HepG2 (cell line): ENCODE results near the gene COQ10B. TPM values are rescaled to one million over a fixed set of nuclear protein-coding genes. Genes with fewer than 3 reads are reported as not detected.

Experiments
- ATAC-seq: fragments of 200-7000 bp; cut with Tn5 transposase; 3 replicates; pipeline ENCODE4 v1.9.1; 2020; ENCODE audit warnings: mild to moderate bottlenecking, moderate library complexity
- BruUV-seq: library from RNA; stranded (reverse); fragments of 400-500 nt; replicated peaks from 2 replicates; lab custom pipeline; 2021; lab: Mats Ljungman, UMichigan
- CTCF ChIA-PET: fragments of 300-600 bp; formaldehyde crosslinking; extraction: SDS; loops from one replicate; lab custom pipeline; 2021; ENCODE audit warnings: low total read pairs, inconsistent platforms, low intra/inter-chr PET ratio; lab: Yijun Ruan, JAX
- POLR2A ChIA-PET: fragments of 350-600 bp; sonication (Branson Sonifier 250); formaldehyde crosslinking; loops from one replicate; lab custom pipeline; 2020; ENCODE audit warnings: antibody characterized with exemption, inconsistent platforms; lab: Yijun Ruan, JAX
- DNase-seq: peaks from one replicate; pipeline ENCODE4 v3.0.0-alpha.2; 2015; ENCODE audit warnings: low spot score
- FAIRE-seq: peaks from 3 replicates; lab custom pipeline; 2011; peaks lifted over from hg19 to GRCh38; lab: Jason Lieb, UNC
- H2AFZ ChIP-seq: one replicate; pipeline ENCODE4 v1.6.1; 2011; ENCODE audit warnings: low read length, inconsistent platforms
- H3K27ac ChIP-seq: fragments of 300-600 bp; 3 replicates; pipeline ENCODE4 v1.8.0; 2011; ENCODE audit warnings: mixed run types, mild to moderate bottlenecking, mixed read lengths, low read length, inconsistent platforms; ENCODE audit not compliant: insufficient read depth; ENCODE audit errors: extremely low read length
- H3K27me3 ChIP-seq, 2 experiments: fragments of 200-600 bp in 1 of 2; 2 replicates in 1 of 2; 3 replicates in 1 of 2; pipeline versions ENCODE4 v1.6.0 to v1.8.0; 2011; ENCODE audit warnings: low read length in 2 of 2, mild to moderate bottlenecking in 2 of 2, moderate library complexity in 2 of 2, inconsistent platforms in 1 of 2; ENCODE audit not compliant: insufficient read depth in 2 of 2, control insufficient read depth in 1 of 2
- H3K36me3 ChIP-seq, 2 experiments: fragments of 200-600 bp in 1 of 2; replicated peaks in 1 of 2; 2 replicates in 1 of 2; 3 replicates in 1 of 2; pipeline versions ENCODE4 v1.5.1 to v1.8.0; 2011; ENCODE audit warnings: low read length in 2 of 2, inconsistent platforms in 1 of 2; ENCODE audit not compliant: insufficient read depth in 2 of 2, control insufficient read depth in 1 of 2
- H3K4me1 ChIP-seq: 2 replicates; pipeline ENCODE4 v1.5.1; 2012; ENCODE audit warnings: low read length, inconsistent platforms; ENCODE audit not compliant: insufficient read depth
- H3K4me2 ChIP-seq: 2 replicates; pipeline ENCODE4 v1.6.0; 2011; ENCODE audit warnings: low read depth, low read length, inconsistent platforms
- H3K4me3 ChIP-seq, 3 experiments: fragments of 200-600 bp in 1 of 3; sonication (generic), shearing (Covaris generic) in 1 of 3; replicated peaks in 1 of 3; 2 replicates each; pipeline ENCODE4 v1.5.1; 2011 to 2016; ENCODE audit warnings: low read length in 3 of 3, inconsistent platforms in 2 of 3, low read depth in 2 of 3, mild to moderate bottlenecking in 2 of 3, control low read depth in 1 of 3, mixed read lengths in 1 of 3; ENCODE audit not compliant: insufficient read depth in 1 of 3
- H3K79me2 ChIP-seq: one replicate; pipeline ENCODE4 v1.6.1; 2011; ENCODE audit warnings: low read length, inconsistent platforms; ENCODE audit not compliant: insufficient read depth
- H3K9ac ChIP-seq: 2 replicates; pipeline ENCODE4 v1.6.0; 2011; ENCODE audit warnings: mild to moderate bottlenecking, low read depth, low read length, inconsistent platforms; ENCODE audit not compliant: insufficient read depth
- H3K9me3 ChIP-seq: 2 replicates; pipeline ENCODE4 v1.5.1; 2012; ENCODE audit warnings: mild to moderate bottlenecking, low read length
- H4K20me1 ChIP-seq: 2 replicates; pipeline ENCODE4 v1.6.0; 2011; ENCODE audit warnings: inconsistent platforms, mild to moderate bottlenecking, low read length, moderate library complexity; ENCODE audit not compliant: insufficient read depth
- ATM ChIP-seq: fragments of 450-650 bp; IDR thresholded peaks from 2 replicates; pipeline ENCODE4 v1.7.1; 2017; ENCODE audit warnings: mild to moderate bottlenecking, borderline replicate concordance
- FOSL1 ChIP-seq: sonication (generic); formaldehyde crosslinking; IDR thresholded peaks from 2 replicates; pipeline ENCODE4 v1.9.0; 2021; ENCODE audit warnings: missing genetic modification reagents, borderline replicate concordance
- HES4 ChIP-seq: sonication (generic); formaldehyde crosslinking; IDR thresholded peaks from 2 replicates; pipeline ENCODE4 v1.9.0; 2021; ENCODE audit warnings: mild to moderate bottlenecking, missing genetic modification reagents, borderline replicate concordance
- MED1 ChIP-seq: sonication (generic); formaldehyde crosslinking; IDR thresholded peaks from 2 replicates; pipeline ENCODE4 v1.4.0; 2020; ENCODE audit warnings: missing genetic modification reagents
- REXO4 ChIP-seq: sonication (generic); formaldehyde crosslinking; IDR thresholded peaks from 2 replicates; pipeline ENCODE4 v1.8.0; 2022; ENCODE audit warnings: missing genetic modification reagents, mild to moderate bottlenecking, borderline replicate concordance
- SIN3A ChIP-seq: IDR thresholded peaks from 2 replicates; pipeline ENCODE4 v1.6.1; 2011; ENCODE audit warnings: low read depth, mild to moderate bottlenecking, control low read depth, low read length, borderline replicate concordance
- TAF1 ChIP-seq: sonication (generic); formaldehyde crosslinking; IDR thresholded peaks from 2 replicates; pipeline ENCODE4 v1.4.0; 2020; ENCODE audit warnings: missing genetic modification reagents
- ZBTB1 ChIP-seq: sonication (generic); formaldehyde crosslinking; IDR thresholded peaks from 2 replicates; pipeline ENCODE4 v1.4.0; 2020; ENCODE audit warnings: missing genetic modification reagents, borderline replicate concordance
- ZFAT ChIP-seq: sonication (generic); formaldehyde crosslinking; conservative IDR thresholded peaks from 2 replicates; pipeline ENCODE4 v1.8.1; 2023; ENCODE audit warnings: missing genetic modification reagents, inconsistent platforms
- ZNF232 ChIP-seq: sonication (generic); formaldehyde crosslinking; IDR thresholded peaks from 2 replicates; pipeline ENCODE4 v1.4.0; 2020; ENCODE audit warnings: missing genetic modification reagents, borderline replicate concordance
- ZNF33B ChIP-seq: sonication (generic); formaldehyde crosslinking; IDR thresholded peaks from 2 replicates; pipeline ENCODE4 v1.5.1; 2020; ENCODE audit warnings: mild to moderate bottlenecking, missing genetic modification reagents
- ZNF513 ChIP-seq: sonication (generic); formaldehyde crosslinking; conservative IDR thresholded peaks from 2 replicates; pipeline ENCODE4 v1.5.0; 2020; ENCODE audit warnings: missing genetic modification reagents
- ZNF563 ChIP-seq: sonication (generic); formaldehyde crosslinking; IDR thresholded peaks from 2 replicates; pipeline ENCODE4 v1.8.0; 2022; ENCODE audit warnings: mild to moderate bottlenecking, moderate library complexity, missing genetic modification reagents
- ZNF720 ChIP-seq: sonication (generic); formaldehyde crosslinking; IDR thresholded peaks from 2 replicates; pipeline ENCODE4 v1.4.0; 2020; ENCODE audit warnings: missing genetic modification reagents
- ZNF788 ChIP-seq: sonication (generic); formaldehyde crosslinking; IDR thresholded peaks from 2 replicates; pipeline ENCODE4 v1.5.0; 2020; ENCODE audit warnings: mild to moderate bottlenecking, missing genetic modification reagents, borderline replicate concordance
- WGBS: methylation state at CpG from one replicate; pipeline ENCODE4 v1.1.6; 2017; ENCODE audit warnings: low lambda C conversion rate; 5-methylcytosine and 5-hydroxymethylcytosine counted together
- in situ Hi-C: cut with HindIII; loops from 2 replicates; pipeline ENCODE4 v1.10.0; 2017; ENCODE audit warnings: low pct_unique_long_range_greater_than_20kb; ENCODE audit not compliant: extremely low pct_ligation_motif_present
- intact Hi-C: fragments of 100-400 bp; cut with micrococcal nuclease; formaldehyde crosslinking; loops from one replicate; pipeline ENCODE4 v1.10.0; 2022; ENCODE audit not compliant: unreplicated experiment
- polyA plus RNA-seq, 8 experiments: library from polyadenylated mRNA; depleted of rRNA in 3 of 8; stranded (reverse) in 7 of 8; unstranded in 1 of 8; fragments of >200 nt; fragmentation: Illumina TruSeq in 4 of 8; extraction: Trizol in 4 of 8; gene quantifications; 2 replicates each; pipeline versions ENCODE4 v1.2.1 to v1.2.3, GENCODE V29; 2011 to 2016; ENCODE audit warnings: low read depth in 4 of 8, missing spikeins in 1 of 8, mixed read lengths in 1 of 8; ENCODE audit not compliant: insufficient read depth in 1 of 8
- total RNA-seq, 5 experiments: library from RNA; depleted of rRNA; stranded (reverse); fragments of >200 nt; fragmentation: Illumina TruSeq; extraction: Trizol; gene quantifications; 2 replicates each; pipeline ENCODE4 v1.2.3, GENCODE V29; 2016; ENCODE audit warnings: low read depth in 1 of 5
- TF ChIP-seq, protein P1 (sequence below): sonication (generic); formaldehyde crosslinking; IDR thresholded peaks from 2 replicates; pipeline ENCODE4 v1.5.0; 2020; ENCODE audit warnings: missing genetic modification reagents, mild to moderate bottlenecking, borderline replicate concordance

COQ10B gene
- total and polyA plus RNA-seq, 2 of the 13 experiments (the other 11 are each of a cell fraction or from before 2014, with no cell fraction given) = 4.6 to 34.9 TPM

GRCh38 chr2:197434541-197435513 is 18.5 kb upstream of the COQ10B start, which contains the start of gene SF3B1 (continued):
- TF ChIP-seq ZNF513 (CRISPR knock-in tag) = no peak
- no peak for TF ChIP-seq ZFAT (CRISPR knock-in tag)
- TF ChIP-seq ZBTB1 (CRISPR knock-in tag) = no peak

GRCh38 chr2:197435598-197436420 is 17.5 kb upstream of the COQ10B start:
- Histone ChIP-seq H3K9ac (peak overlapping the region; percentile 100), H3K79me2 (peaks cover 56% of the 10 kb centered on the region), H3K4me1 (peaks cover 42% of the 10 kb centered on the region), H3K4me2 (peak overlapping the region; percentile 98), H2AFZ (no peak overlapping the region), H3K27ac (peak overlapping the region; percentile 95), H4K20me1 (peaks cover 32% of the 10 kb centered on the region), H3K9me3 (no peaks in the 10 kb centered on the region), H3K27me3 (peaks cover 0 to 4% of the 10 kb centered on the region in 2 experiments; a peak in 1 of 5 replicates), H3K36me3 (no peaks in the 10 kb centered on the region), H3K4me3 (peak overlapping the region; percentile 86 to 99 (median 99))
- FAIRE-seq = peak; percentile 12
- intact Hi-C loops = loop anchor here (1.0 to 5.0 kb wide), 3 partner anchors 17 to 271 kb away; partner anchors contain the start of genes COQ10B, HSPD1 and MARS2
- ATAC-seq = peak; percentile 46
- POLR2A ChIA-PET = interaction anchor here (1.0 to 14.3 kb wide), 14 partner anchors 10 to 637 kb away, joined by 3 to 306 read pairs (median 8); partner anchors contain the start of genes COQ10B, GTF3C3, HSPD1 and HSPE1
- 8% methylated on average over 16 of the region's 16 CpGs for WGBS
- in situ Hi-C loops = no loop called here
- CTCF ChIA-PET = no interaction called here
- TSS peak; percentile 96 for BruUV-seq
- peak; percentile 36 for DNase-seq
- no peak for TF ChIP-seq ZNF232
- no peak for TF ChIP-seq ZNF563
- no peak; the same call in 1 of the 2 replicates for TF ChIP-seq MED1 (CRISPR knock-in tag)
- TF ChIP-seq, protein P1, sequence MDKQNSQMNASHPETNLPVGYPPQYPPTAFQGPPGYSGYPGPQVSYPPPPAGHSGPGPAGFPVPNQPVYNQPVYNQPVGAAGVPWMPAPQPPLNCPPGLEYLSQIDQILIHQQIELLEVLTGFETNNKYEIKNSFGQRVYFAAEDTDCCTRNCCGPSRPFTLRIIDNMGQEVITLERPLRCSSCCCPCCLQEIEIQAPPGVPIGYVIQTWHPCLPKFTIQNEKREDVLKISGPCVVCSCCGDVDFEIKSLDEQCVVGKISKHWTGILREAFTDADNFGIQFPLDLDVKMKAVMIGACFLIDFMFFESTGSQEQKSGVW (CRISPR knock-in tag) = no peak
- peak; percentile 51; the same call in 1 of the 2 replicates for TF ChIP-seq ZNF788
- no peak for TF ChIP-seq TAF1 (CRISPR knock-in tag)
- TF ChIP-seq ZNF720 (CRISPR knock-in tag) = no peak
- TF ChIP-seq ZNF33B (CRISPR knock-in tag) = no peak
- no peak for TF ChIP-seq ATM
- no peak for TF ChIP-seq HES4 (CRISPR knock-in tag)
- TF ChIP-seq FOSL1 (CRISPR knock-in tag) = no peak
- no peak; the same call in 1 of the 2 replicates for TF ChIP-seq SIN3A
- no peak for TF ChIP-seq REXO4 (CRISPR knock-in tag)
